ENCODE measurements around the gene REN.

REN gene

DNA sequence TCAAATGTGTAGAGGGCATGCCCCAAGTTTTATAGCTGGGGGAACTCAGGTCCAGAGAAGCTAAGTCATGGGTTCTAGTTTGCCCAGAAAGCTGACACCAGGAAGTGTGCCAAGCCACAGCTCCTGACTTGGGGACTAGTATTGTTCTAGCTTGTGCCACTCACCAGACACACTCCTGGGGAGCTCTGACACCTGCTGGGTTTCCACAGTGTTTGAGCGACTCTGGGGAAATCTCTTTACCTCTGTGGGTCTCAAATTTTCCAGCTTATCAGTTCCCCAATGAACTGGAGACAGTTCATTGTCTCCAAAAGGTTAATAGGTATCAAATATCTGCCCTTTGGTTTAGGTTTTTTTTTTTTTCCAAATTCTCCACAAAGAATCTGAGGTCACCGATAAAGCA, 25.9 kb upstream of the REN start:
- H3K27me3 ChIP-seq (ENCODE audit: insufficient read depth, low read length, poor library complexity, severe bottlenecking): no peaks in the 10 kb centered on the region
- H4K20me1 ChIP-seq (ENCODE audit: insufficient read depth, low read length, poor library complexity, severe bottlenecking): no peaks in the 10 kb centered on the region
- H3K4me1 ChIP-seq (ENCODE audit: insufficient read depth, low read length, poor library complexity, severe bottlenecking): peaks cover 9% of the 10 kb centered on the region
- H3K4me2 ChIP-seq (ENCODE audit: low read depth, low read length, poor library complexity, severe bottlenecking): no peak overlapping the region
- H3K79me2 ChIP-seq (ENCODE audit: insufficient read depth, low read length): no peaks in the 10 kb centered on the region
- no peaks in the 10 kb centered on the region for H3K9me3 ChIP-seq (ENCODE audit: insufficient read depth, low read depth, low read length)
- H3F3A ChIP-seq (ENCODE audit: low read depth): no peaks in the 10 kb centered on the region
- H3K9ac ChIP-seq (ENCODE audit: low read depth, low read length, poor library complexity, severe bottlenecking): no peak overlapping the region
- TF ChIP-seq EZH2phosphoT487 (IDR thresholded peaks at IDR 0.05; ENCODE audit: borderline replicate concordance): no peak
- TF ChIP-seq, protein P1, sequence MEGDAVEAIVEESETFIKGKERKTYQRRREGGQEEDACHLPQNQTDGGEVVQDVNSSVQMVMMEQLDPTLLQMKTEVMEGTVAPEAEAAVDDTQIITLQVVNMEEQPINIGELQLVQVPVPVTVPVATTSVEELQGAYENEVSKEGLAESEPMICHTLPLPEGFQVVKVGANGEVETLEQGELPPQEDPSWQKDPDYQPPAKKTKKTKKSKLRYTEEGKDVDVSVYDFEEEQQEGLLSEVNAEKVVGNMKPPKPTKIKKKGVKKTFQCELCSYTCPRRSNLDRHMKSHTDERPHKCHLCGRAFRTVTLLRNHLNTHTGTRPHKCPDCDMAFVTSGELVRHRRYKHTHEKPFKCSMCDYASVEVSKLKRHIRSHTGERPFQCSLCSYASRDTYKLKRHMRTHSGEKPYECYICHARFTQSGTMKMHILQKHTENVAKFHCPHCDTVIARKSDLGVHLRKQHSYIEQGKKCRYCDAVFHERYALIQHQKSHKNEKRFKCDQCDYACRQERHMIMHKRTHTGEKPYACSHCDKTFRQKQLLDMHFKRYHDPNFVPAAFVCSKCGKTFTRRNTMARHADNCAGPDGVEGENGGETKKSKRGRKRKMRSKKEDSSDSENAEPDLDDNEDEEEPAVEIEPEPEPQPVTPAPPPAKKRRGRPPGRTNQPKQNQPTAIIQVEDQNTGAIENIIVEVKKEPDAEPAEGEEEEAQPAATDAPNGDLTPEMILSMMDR (conservative IDR thresholded peaks at IDR 0.05; ENCODE audit: low read length): no peak
- H3K36me3 ChIP-seq (ENCODE audit: insufficient read depth, low read length): no peaks in the 10 kb centered on the region
- no peak overlapping the region for H3K4me3 ChIP-seq (ENCODE audit: low read length, poor library complexity, severe bottlenecking)
- no peaks in the 10 kb centered on the region for H3K9me2 ChIP-seq (replicated peaks; ENCODE audit: low read depth, low read length)
- no peak overlapping the region for H2AFZ ChIP-seq (ENCODE audit: low read length)

DNA sequence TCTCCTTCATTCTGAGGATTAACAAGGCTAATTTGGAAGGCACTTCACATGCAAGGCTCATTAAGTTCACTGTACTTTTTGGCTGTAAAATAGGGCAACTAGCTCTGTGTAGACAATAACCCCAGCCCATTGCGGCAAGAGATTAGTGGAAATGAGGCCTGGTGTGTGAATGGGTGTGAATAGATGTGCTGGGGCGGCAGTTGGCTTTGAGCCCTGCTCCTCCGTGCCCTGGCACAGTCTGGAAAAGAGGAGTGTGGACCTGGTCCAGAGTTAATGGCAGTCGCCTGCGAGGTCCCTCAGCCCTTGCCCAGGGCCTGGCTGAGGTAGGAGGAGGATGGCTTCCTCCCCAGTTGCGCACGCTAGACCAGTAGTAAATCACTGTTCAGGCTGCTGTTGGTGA, 25.3 kb upstream of the REN start:
- H3K9ac ChIP-seq (ENCODE audit: low read depth, low read length, poor library complexity, severe bottlenecking): no peak overlapping the region
- TF ChIP-seq, protein P1 (conservative IDR thresholded peaks at IDR 0.05; ENCODE audit: low read length): no peak
- TF ChIP-seq EZH2phosphoT487 (IDR thresholded peaks at IDR 0.05; ENCODE audit: borderline replicate concordance): no peak
- no peaks in the 10 kb centered on the region for H3K79me2 ChIP-seq (ENCODE audit: insufficient read depth, low read length)
- no peaks in the 10 kb centered on the region for H3K27me3 ChIP-seq (ENCODE audit: insufficient read depth, low read length, poor library complexity, severe bottlenecking)
- H3K4me1 ChIP-seq (ENCODE audit: insufficient read depth, low read length, poor library complexity, severe bottlenecking): peaks cover 9% of the 10 kb centered on the region
- H3K4me2 ChIP-seq (ENCODE audit: low read depth, low read length, poor library complexity, severe bottlenecking): no peak overlapping the region
- no peaks in the 10 kb centered on the region for H3K9me2 ChIP-seq (replicated peaks; ENCODE audit: low read depth, low read length)
- H3F3A ChIP-seq (ENCODE audit: low read depth): no peaks in the 10 kb centered on the region
- no peak overlapping the region for H3K4me3 ChIP-seq (ENCODE audit: low read length, poor library complexity, severe bottlenecking)
- no peaks in the 10 kb centered on the region for H3K36me3 ChIP-seq (ENCODE audit: insufficient read depth, low read length)
- H4K20me1 ChIP-seq (ENCODE audit: insufficient read depth, low read length, poor library complexity, severe bottlenecking): no peaks in the 10 kb centered on the region
- no peaks in the 10 kb centered on the region for H3K9me3 ChIP-seq (ENCODE audit: insufficient read depth, low read depth, low read length)
- H2AFZ ChIP-seq (ENCODE audit: low read length): no peak overlapping the region

DNA sequence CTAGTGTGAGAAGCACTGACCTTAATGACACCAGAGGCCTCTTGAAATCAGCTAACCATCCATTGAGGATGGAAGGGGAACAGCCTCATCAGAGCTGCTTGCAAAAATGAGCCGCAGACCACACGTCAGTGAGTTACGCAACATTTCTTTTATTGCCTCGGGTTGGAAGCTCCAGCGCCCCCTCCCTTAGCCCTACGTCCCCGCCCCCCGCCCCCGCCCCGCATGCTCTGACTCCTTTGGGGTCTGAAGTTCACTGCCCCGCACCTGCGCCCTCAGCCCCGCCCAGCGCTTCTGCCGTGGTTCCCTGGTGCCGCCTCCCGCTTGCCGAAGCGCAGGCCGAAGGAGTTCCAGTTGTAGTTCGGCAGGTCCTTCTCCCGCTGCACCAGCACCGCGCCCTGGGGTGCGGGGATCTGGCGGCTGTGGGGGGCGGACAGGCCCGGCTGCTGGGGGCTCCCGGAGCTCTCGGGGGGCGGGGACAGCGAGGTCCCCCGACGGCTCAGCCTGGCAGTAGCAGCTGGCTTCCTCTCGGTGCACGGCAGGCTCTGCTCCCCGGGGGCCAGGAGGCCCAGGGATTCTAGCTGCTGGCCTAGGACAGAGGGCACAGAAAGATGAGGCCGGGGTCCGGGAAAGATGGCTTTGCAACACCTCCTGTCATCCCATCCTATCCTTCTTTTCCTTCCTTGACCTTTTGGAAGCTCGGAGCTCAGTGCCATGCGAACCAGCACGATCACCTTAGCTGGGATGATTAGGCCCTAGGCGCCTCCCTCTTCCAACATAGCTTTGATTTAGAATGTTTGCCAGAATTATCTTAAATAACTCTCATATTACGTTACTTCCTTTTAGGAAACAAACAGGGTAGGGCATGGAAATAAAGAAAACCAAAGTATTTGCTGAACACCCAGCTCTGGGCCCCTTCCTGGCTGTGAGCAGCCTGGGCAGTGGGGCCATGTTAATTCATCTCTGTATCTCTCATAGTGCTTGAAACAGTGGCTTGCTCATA, 24.4 kb upstream of the REN start:
- no peaks in the 10 kb centered on the region for H3K79me2 ChIP-seq (ENCODE audit: insufficient read depth, low read length)
- no peaks in the 10 kb centered on the region for H4K20me1 ChIP-seq (ENCODE audit: insufficient read depth, low read length, poor library complexity, severe bottlenecking)
- no peaks in the 10 kb centered on the region for H3K9me2 ChIP-seq (replicated peaks; ENCODE audit: low read depth, low read length)
- H3K4me1 ChIP-seq (ENCODE audit: insufficient read depth, low read length, poor library complexity, severe bottlenecking): peaks cover 9% of the 10 kb centered on the region
- TF ChIP-seq, protein P1 (conservative IDR thresholded peaks at IDR 0.05; ENCODE audit: low read length): no peak
- no peak for TF ChIP-seq EZH2phosphoT487 (IDR thresholded peaks at IDR 0.05; ENCODE audit: borderline replicate concordance)
- H2AFZ ChIP-seq (ENCODE audit: low read length): no peak overlapping the region
- no peaks in the 10 kb centered on the region for H3F3A ChIP-seq (ENCODE audit: low read depth)
- H3K4me3 ChIP-seq (ENCODE audit: low read length, poor library complexity, severe bottlenecking): no peak overlapping the region
- no peak overlapping the region for H3K9ac ChIP-seq (ENCODE audit: low read depth, low read length, poor library complexity, severe bottlenecking)
- no peaks in the 10 kb centered on the region for H3K27me3 ChIP-seq (ENCODE audit: insufficient read depth, low read length, poor library complexity, severe bottlenecking)
- H3K9me3 ChIP-seq (ENCODE audit: insufficient read depth, low read depth, low read length): no peaks in the 10 kb centered on the region
- H3K4me2 ChIP-seq (ENCODE audit: low read depth, low read length, poor library complexity, severe bottlenecking): no peak overlapping the region
- H3K36me3 ChIP-seq (ENCODE audit: insufficient read depth, low read length): no peaks in the 10 kb centered on the region

All from Loucy (cell line).